Neural progenitor cell (in vitro differentiated cells): ENCODE measurements around the gene NEK6. TPM values are rescaled to one million over a fixed set of nuclear protein-coding genes. Genes with fewer than 3 reads are reported as not detected.

Experiments used
- DNase-seq: peaks from one replicate; pipeline ENCODE4 v3.0.0-alpha.2; 2016; ENCODE audit warnings: low spot score
- H2AFZ ChIP-seq: fragments of 200-600 bp; sonication (generic); replicated peaks from 2 replicates; pipeline ENCODE4 v1.6.1; 2016; ENCODE audit warnings: antibody characterized with exemption
- H3F3A ChIP-seq: fragments of 200-600 bp; sonication (generic); 2 replicates; pipeline ENCODE4 v1.6.1; 2016; ENCODE audit warnings: antibody characterized with exemption, low read depth
- H3K27ac ChIP-seq: fragments of 200-600 bp; sonication (generic); 2 replicates; pipeline ENCODE4 v1.5.1; 2016; ENCODE audit warnings: mild to moderate bottlenecking
- H3K27me3 ChIP-seq: fragments of 200-600 bp; sonication (generic); 2 replicates; pipeline ENCODE4 v1.6.1; 2016; ENCODE audit warnings: mild to moderate bottlenecking, moderate library complexity
- H3K36me3 ChIP-seq: fragments of 200-600 bp; sonication (generic); 2 replicates; pipeline ENCODE4 v1.5.1; 2016
- H3K4me1 ChIP-seq: fragments of 200-600 bp; sonication (generic); 2 replicates; pipeline ENCODE4 v1.6.1; 2016; ENCODE audit warnings: mixed run types
- H3K4me2 ChIP-seq: fragments of 200-600 bp; sonication (generic); 2 replicates; pipeline ENCODE4 v1.6.1; 2016
- H3K4me3 ChIP-seq: fragments of 200-600 bp; sonication (generic); 2 replicates; pipeline ENCODE4 v1.5.1; 2016
- H3K79me2 ChIP-seq: fragments of 200-600 bp; sonication (generic); 2 replicates; pipeline ENCODE4 v1.6.1; 2016; ENCODE audit warnings: low read depth
- H3K9ac ChIP-seq: fragments of 200-600 bp; sonication (generic); 2 replicates; pipeline ENCODE4 v1.6.1; 2016
- H3K9me3 ChIP-seq: fragments of 200-600 bp; sonication (generic); 2 replicates; pipeline ENCODE4 v1.5.1; 2016; ENCODE audit warnings: low read depth
- H4K20me1 ChIP-seq: fragments of 200-600 bp; sonication (generic); 2 replicates; pipeline ENCODE4 v1.6.1; 2016; ENCODE audit warnings: low read depth
- H3K27ac Mint-ChIP-seq: 3 replicates; pipeline ENCODE4 v1.8.0; 2021; ENCODE audit warnings: mixed read lengths
- H3K27me3 Mint-ChIP-seq: 2 replicates; pipeline ENCODE4 v1.8.0; 2022; ENCODE audit warnings: low read depth, mild to moderate bottlenecking, inconsistent platforms, moderate library complexity, mixed read lengths; ENCODE audit not compliant: insufficient read depth
- H3K36me3 Mint-ChIP-seq: 3 replicates; pipeline ENCODE4 v1.8.0; 2021; ENCODE audit warnings: mixed read lengths
- H3K4me1 Mint-ChIP-seq: 3 replicates; pipeline ENCODE4 v1.8.0; 2021; ENCODE audit warnings: mixed read lengths
- H3K4me3 Mint-ChIP-seq: 3 replicates; pipeline ENCODE4 v1.8.0; 2021; ENCODE audit warnings: mild to moderate bottlenecking, moderate library complexity, mixed read lengths
- H3K9me3 Mint-ChIP-seq: 3 replicates; pipeline ENCODE4 v1.8.0; 2020; ENCODE audit warnings: mixed read lengths
- CTCF ChIP-seq: fragments of 200-600 bp; sonication (generic); IDR thresholded peaks from 2 replicates; pipeline ENCODE4 v1.5.1; 2017; ENCODE audit warnings: antibody characterized with exemption, mild to moderate bottlenecking
- EZH2 ChIP-seq: fragments of 200-600 bp; sonication (generic); IDR thresholded peaks from 2 replicates; pipeline ENCODE4 v1.6.1; 2017; ENCODE audit warnings: antibody characterized with exemption, mild to moderate bottlenecking, moderate library complexity
- EZH2phosphoT487 ChIP-seq: fragments of 200-600 bp; sonication (generic); IDR thresholded peaks from 2 replicates; pipeline ENCODE4 v1.6.1; 2017; ENCODE audit warnings: antibody characterized with exemption
- total RNA-seq: library from RNA; depleted of rRNA; stranded (reverse); fragments of >200 nt; gene quantifications from 2 replicates; pipeline ENCODE4 v1.2.3, GENCODE V29; 2015; ENCODE audit warnings: low replicate concordance

The NEK6 gene
- total RNA-seq, 1 donor from 2014 or later = 18.5 TPM

GRCh38 chr9:124398191-124398935 is 140.6 kb downstream of the NEK6 start:
- Histone ChIP-seq H4K20me1 (peaks cover 33% of the 10 kb centered on the region), H2AFZ (no peak overlapping the region), H3K36me3 (peaks cover 7% of the 10 kb centered on the region), H3K4me1 (peaks cover 60% of the 10 kb centered on the region), H3K79me2 (peaks cover 82% of the 10 kb centered on the region), H3F3A (peaks cover 75% of the 10 kb centered on the region), H3K9ac (no peak overlapping the region), H3K4me3 (peak overlapping the region; percentile 40), H3K27ac (peak overlapping the region; percentile 95), H3K4me2 (peak overlapping the region; percentile 79), H3K27me3 (no peaks in the 10 kb centered on the region), H3K9me3 (no peaks in the 10 kb centered on the region)
- Mint-ChIP-seq H3K9me3 (no peaks in the 10 kb centered on the region), H3K27me3 (peaks cover 2% of the 10 kb centered on the region), H3K4me1 (peaks cover 47% of the 10 kb centered on the region), H3K36me3 (peaks cover 2% of the 10 kb centered on the region), H3K4me3 (no peak overlapping the region), H3K27ac (peak overlapping the region; percentile 42)
- peak; percentile 71 for DNase-seq
- TF ChIP-seq EZH2 (no peak), CTCF (no peak), EZH2phosphoT487 (no peak)

GRCh38 chr9:124399323-124399967 is 141.7 kb downstream of the NEK6 start:
- Mint-ChIP-seq H3K36me3 (peaks cover 7% of the 10 kb centered on the region), H3K9me3 (no peaks in the 10 kb centered on the region), H3K4me3 (peak overlapping the region; percentile 30), H3K27me3 (peaks cover 2% of the 10 kb centered on the region), H3K4me1 (peaks cover 40% of the 10 kb centered on the region), H3K27ac (peak overlapping the region; percentile 96)
- TF ChIP-seq EZH2 (peak; percentile 27), CTCF (peak; percentile 30), EZH2phosphoT487 (no peak)
- H3K9ac ChIP-seq = no peak overlapping the region
- peaks cover 59% of the 10 kb centered on the region for H3K4me1 ChIP-seq
- H3K79me2 ChIP-seq = peaks cover 80% of the 10 kb centered on the region
- peaks cover 66% of the 10 kb centered on the region for H3F3A ChIP-seq
- H3K4me2 ChIP-seq = peak overlapping the region; percentile 79
- H2AFZ ChIP-seq = no peak overlapping the region
- H3K9me3 ChIP-seq = no peaks in the 10 kb centered on the region
- H3K27me3 ChIP-seq = no peaks in the 10 kb centered on the region
- H3K36me3 ChIP-seq = peaks cover 7% of the 10 kb centered on the region
- peak overlapping the region; percentile 40 for H3K4me3 ChIP-seq
- DNase-seq = peak; percentile 80
- peaks cover 22% of the 10 kb centered on the region for H4K20me1 ChIP-seq
- peak overlapping the region; percentile 95 for H3K27ac ChIP-seq

GRCh38 chr9:124399968-124400940 is 142.5 kb downstream of the NEK6 start:
- Histone ChIP-seq H3K79me2 (peaks cover 73% of the 10 kb centered on the region), H3K4me2 (peak overlapping the region; percentile 79), H3F3A (peaks cover 62% of the 10 kb centered on the region), H3K9ac (no peak overlapping the region), H4K20me1 (peaks cover 21% of the 10 kb centered on the region), H3K36me3 (peaks cover 7% of the 10 kb centered on the region), H3K27ac (peak overlapping the region; percentile 95), H3K9me3 (no peaks in the 10 kb centered on the region), H3K4me1 (peaks cover 59% of the 10 kb centered on the region), H2AFZ (no peak overlapping the region), H3K27me3 (no peaks in the 10 kb centered on the region), H3K4me3 (peak overlapping the region; percentile 40)
- Mint-ChIP-seq H3K9me3 (no peaks in the 10 kb centered on the region), H3K4me3 (peak overlapping the region; percentile 39), H3K27ac (peak overlapping the region; percentile 94), H3K4me1 (peaks cover 38% of the 10 kb centered on the region), H3K27me3 (peaks cover 2% of the 10 kb centered on the region), H3K36me3 (peaks cover 9% of the 10 kb centered on the region)
- peak; percentile 48 for DNase-seq
- TF ChIP-seq CTCF (no peak), EZH2phosphoT487 (no peak), EZH2 (no peak)

Other genes with a start within 250 kb of the NEK6 start
- 36.3 and 59.5 TPM in 2 replicates for gene LHX2, start 246.2 kb upstream of the NEK6 start, total RNA-seq
- 249 and 270 TPM in 2 replicates for gene PSMB7, start 157.5 kb downstream of the NEK6 start, total RNA-seq
- gene ADGRD2, start 192.5 kb downstream of the NEK6 start, total RNA-seq = 0.13 and 0.43 TPM in 2 replicates
- 1.0 and 3.3 TPM in 2 replicates for gene NR5A1, start 249.4 kb downstream of the NEK6 start, total RNA-seq